Activated naive CD4-positive, alpha-beta T cell treated with Interleukin-2 at 50 U/mL for 16 hours (primary cell): Measurements from ENCODE around the gene GREM1.

ENCODE experiments used
- DNase-seq: peaks from one replicate; pipeline ENCODE4 v3.0.0-alpha.2; 2020

GREM1 gene

DNA sequence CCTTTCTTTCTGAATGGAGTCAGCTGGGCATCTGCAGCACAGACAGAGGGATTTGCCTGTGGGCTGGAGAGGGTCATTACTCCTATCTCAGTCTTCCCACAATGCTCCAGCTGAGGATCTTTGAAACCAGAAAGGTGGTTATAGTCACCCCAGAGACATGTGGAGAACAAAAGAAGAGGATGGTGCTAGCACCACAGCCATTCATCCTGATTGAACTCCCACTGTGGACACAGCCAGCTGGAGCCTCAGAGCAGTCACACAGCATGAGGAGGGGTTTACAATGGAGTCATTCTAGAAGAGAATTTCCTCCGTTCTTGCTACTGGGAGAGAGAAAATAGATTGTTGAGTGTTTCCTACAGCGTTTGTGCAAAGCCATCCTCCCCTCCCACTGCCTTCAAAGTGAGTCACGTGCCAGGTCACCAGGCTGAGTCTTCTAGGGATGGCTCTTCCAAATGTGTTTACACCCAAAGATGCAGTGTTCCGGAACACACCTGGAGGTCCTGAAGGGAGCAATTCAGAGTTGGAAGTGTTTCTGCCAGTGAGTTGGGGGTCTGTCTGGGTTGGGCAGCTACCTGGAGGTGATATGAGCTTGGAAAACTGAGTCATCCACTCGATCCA, 18.9 kb upstream of the GREM1 start:
- DNase-seq = no peak

DNA sequence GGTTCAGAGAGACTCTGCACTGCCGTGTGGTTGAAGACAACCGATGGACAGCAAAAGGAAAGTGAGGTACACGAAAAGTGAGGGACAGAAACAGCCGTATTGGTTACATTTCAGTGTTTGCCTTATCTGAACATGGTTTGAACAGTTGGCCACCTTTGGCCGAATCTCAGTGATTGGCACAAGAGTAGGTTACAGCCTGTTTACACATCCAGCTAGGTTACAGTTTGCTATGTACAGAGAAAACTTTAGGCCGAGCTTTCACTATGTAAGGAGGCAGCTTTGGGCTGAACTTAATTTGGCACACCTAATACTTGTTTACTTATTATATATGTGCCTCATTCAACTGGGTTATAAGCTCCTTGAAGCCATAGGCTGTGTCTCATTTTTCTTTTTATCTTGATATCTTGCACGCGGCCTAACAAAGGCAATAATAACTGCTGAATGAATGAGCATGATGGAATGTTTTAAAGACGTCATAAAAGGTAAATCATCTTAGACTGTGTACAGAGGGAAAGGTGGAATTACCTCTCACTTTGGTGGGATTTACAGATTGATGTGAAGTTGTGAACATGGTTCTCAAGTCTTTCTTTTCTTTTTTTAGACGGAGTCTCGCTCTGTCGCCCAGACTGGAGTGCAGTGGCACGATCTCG, 17.2 kb upstream of the GREM1 start:
- no peak for DNase-seq

DNA sequence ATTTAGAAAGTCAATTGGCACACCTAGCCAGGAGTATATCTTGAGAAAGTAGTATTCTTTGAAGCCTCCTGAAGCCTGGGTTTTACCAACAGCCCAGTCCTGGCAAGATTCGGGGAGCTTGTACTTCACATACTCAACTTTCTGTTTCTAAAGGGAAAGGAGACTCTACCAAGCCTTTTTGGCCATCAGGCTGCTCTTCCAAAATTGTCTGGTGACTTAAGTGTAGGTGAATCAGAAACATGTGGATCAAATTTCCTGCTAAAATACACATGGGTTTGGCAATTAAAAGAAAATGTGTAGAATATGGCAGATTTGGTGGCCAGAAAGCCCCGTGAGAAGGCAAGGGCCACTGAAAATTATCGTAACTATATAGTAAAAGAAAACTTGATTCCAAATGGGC, 15.9 kb upstream of the GREM1 start:
- DNase-seq = no peak

DNA sequence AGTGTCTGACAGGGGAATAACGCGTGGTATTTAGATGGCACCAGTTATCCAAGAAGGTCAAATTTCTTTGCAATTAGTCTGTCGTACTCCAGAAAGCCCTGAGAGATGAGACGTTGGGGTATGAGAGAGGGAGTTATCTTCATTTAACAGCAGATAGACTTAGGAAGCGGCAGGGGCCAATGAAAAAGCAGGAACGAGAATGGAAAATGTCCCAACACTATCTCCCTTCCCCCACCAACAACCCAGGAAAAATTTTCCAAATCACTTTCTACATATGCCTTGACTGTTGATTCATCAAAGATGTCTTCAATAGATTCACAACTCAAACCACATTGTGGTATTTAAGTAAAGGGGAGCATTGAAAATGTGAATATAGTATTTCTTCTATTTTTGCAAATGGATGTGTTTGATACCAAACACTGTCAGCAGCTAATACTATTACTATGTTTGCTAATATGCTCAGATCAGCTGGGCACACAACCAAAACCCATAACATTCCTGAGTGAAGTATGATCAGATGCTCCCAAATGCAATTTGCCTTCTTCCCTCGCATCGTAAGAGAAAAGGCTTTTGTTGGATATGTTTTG, 13.3 kb upstream of the GREM1 start:
- no peak for DNase-seq

DNA sequence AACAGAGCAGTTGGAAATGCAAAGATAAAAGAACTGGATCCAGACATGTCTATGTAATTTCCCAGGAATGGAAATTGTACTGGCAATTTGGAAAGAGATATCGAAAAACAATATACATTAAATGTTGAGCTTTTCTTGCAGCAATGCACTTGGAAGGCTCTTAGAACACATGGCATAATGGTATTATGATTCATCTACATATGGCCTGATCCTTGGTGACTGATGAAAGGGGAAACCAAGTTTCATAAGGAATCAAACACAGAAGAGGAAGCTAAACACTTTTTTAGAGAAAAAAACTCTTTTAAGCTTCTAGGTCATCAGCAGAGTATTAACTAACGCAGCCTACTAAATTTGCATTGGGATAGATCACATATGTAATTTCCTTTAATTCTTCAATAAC, 12.4 kb upstream of the GREM1 start:
- no peak for DNase-seq

DNA sequence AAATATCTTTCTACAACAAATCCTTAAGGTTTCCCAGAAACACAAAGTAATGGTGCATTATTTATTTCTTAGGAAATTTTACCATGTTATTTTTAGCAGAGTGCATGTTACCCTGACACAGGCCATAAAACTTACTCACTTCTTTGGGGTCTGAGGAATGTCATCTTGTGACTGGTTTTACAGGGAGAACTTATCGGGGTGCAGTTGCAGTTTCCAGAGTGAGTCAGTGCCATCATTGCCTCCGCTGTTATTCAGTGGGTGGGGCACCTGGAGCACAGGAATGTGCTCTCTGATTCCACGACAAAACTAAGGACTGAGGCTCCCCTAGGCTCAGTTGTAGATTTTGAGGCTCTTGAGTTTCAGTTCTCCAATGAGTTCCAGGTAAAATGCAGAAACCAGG, 11.1 kb upstream of the GREM1 start:
- DNase-seq = no peak

DNA sequence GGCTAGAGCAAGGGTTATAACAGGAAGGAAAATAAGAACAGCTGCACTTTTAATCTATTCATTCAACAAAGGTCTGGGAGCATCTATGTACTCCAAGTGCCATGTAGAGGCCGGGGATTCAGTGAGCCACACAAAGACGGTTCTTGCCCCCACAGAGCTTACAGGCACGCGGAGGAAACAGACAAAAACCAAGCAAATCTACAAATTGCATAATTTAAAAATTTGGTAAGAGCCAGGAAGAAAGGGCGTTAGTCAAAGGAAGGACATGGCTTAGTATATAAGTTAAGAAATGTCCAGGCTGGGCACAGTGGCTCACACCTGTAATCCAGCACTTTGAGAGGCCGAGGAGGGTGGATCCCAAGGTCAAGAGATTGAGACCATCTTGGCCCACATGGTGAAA, 10.4 kb upstream of the GREM1 start:
- no peak for DNase-seq

DNA sequence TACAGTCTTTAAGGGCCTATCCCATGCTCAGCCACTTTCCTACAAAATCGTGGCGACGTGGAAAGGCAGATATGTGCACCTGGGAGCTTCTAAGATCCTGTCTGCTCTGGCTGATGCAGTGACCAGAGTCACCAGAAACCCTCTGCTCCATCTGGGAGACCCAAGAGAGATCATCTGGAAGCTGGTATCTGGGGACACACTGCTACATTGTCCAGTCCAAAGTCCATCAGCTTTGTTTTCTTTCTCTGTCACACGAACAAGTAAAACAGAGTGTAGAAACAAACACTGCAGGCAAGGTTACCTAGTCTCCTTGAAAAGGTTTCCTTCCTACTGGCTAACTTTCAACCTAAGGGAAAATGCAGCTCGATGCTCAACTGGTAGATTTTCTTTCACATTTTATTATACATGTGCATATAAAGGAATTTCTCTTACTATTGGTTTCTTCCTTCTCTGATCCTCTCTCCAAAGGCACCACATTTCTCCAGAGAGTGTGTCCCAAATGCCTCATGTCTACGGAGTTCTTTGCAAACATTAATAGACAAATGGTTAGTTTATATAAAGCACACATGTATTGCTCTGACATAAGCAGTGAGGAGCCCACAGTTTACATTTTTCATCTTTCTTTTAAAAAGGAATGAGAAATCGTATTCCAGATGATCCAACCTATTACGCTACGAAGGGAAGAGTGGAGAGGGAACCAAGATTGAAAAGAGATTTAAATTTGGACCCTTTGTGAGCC, 8.3 kb upstream of the GREM1 start:
- DNase-seq = no peak

DNA sequence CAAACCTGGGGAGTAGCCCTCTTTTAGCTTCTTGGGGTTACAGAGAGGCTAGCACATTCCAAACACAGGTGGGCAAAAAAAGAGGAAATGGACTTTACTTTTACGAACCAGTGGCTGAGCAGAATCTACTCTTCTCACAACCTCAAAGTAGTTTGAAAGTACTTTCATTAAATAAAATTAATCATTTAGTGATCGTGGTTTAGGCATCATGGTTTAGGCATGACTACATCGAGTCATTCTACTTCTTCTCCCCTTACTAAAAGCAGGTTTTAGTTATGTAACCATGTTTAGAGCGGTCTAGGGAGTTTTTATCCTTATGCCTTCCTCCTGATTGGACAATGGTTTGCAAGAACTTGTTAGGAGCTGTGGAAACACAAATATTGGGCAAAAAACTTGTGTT, 2.5 kb upstream of the GREM1 start:
- DNase-seq = no peak

DNA sequence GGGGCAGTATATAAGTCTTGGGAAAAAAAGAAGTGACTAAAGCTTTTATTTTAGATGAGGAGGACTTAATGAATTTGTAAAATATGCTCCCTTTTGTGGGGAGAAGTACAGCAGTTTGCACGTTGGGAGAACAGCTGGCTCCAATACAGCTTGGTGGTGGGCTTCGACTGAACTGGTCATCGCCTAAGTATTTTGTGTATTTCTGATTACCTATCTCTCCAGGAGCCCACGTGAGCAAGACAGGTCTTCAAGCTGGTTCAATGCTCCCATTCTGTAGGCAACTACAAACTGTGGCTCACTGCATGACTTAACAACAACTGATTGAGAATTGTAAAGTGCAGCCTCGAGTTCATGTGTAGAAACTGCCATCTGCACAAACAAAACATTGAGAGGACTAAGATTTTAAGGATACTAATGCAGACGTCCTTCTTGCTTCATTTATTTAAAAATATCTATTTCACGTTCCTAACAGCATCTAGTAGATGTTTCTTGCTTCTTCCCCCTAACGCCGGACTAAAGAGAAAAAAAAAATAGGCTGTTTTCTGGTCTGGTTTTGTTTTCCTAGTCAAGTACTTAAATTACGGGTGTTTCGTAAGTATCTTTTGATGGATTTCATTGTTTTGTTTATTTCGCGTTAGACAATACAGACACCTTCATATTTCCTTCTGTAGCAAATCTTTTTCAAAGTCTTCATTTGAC, 1.4 kb upstream of the GREM1 start:
- no peak for DNase-seq

DNA sequence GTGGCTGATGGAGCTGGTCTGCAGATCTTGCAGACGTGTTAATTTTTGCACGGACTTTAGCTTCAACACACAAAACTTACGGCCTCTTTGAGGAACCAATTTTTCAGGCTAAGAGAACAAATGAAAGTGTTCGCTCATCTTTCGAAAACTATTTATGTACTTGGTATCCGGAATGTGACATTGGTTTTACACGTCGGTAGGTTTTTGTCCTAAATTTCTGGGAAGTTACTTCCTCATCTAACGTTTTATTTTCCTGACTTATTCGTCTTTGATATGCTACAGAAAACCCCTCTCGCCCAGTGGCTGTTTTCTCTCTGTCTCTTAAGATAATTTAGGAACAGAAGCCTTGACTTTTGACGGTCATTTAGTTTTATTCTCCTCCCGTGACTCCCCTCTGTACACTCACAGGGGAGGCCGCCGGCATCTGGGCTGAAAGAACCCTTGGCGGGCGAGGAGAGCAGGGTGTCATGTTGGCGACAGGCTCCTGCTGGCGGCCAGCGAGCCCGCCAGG, 834 bp upstream of the GREM1 start:
- DNase-seq = no peak

DNA sequence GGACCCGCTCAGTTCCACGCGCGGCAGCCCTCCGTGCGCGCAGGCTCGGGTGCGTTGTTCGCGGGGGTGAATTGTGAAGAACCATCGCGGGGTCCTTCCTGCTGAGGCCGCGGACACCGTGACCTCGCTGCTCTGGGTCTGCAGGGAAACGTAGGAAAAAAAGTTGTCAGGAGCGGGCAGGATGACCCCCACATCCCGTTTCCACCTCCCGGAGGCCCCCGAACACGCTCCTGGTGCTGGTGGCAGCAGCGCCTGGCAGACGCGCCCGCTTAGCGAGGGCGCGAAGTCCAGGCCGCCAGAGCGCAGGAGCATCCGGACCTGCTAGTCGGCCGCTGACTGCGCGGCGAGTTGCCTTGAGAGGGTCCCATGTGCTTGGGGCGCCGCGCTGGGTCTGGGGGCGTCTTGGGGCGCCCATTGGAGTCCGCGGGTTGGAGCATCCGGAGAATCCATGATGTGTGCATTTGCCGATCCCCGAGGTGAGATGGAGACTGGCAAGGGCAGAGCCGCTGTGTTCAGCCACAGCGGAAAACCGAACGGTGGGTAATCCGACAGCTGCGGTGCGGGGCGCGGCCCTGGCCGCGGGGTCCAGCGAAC, 520 bp downstream of the GREM1 start:
- DNase-seq = no peak

DNA sequence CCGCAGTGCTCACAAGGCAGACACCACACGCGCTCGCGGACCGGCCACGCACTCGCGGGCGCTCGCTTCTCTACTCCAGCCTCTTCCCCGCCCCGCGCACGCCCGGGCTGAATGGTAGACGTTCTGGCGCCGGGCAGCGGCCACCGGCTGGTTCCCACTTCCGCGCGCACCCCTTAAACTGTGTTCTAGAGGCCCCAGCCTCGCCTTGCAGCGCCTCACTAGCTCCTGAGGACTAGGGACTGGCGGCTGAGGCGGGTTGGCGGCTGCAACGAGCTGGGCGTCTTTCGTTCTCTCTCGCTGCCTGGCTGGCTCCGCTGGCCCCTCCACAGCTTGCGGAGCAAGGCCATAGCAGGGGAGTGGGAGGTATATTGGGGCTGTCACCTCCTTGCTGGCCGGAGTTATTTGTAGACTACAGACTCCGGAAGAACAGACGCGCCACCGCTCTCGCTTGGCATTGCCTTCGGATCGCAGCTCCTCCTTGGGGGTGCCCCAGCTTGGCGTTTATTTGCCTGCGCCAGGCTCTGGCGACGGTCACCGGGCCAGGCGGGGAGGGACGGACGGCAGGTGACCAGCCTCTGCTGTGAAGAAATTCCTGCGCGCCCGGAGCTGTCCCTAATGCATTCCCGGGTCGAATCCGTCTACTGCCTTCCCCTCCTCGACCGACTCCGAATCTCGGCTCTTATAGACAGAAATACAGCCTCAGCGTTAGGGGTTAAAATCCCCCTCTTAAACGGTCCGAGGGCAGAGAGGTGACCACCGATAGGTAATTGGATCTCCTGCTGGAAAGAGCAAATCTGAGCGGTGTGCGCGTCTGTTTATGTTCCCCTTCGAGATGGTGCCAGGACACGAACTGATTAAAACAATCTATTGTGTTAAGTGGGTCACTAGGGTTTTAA, 1.3 kb downstream of the GREM1 start:
- DNase-seq = no peak

DNA sequence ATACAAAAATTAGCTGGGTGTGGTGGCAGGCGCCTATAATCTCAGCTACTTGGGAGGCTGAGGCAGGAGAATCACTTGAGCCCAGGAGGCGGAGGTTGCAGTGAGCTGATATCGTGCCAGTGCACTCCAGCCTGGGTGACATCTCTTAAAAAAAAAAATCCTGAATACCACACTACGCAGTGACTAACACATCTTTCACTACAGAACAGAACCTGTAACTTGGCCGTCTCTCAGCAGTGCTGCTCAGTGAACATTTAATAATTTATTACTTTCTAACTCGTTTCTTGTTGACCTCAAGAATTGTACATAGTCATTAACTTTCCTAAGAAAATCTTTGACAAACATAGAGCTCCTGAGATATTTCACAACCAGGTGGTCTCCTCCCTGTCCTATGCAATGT, 3.8 kb downstream of the GREM1 start:
- DNase-seq = no peak

DNA sequence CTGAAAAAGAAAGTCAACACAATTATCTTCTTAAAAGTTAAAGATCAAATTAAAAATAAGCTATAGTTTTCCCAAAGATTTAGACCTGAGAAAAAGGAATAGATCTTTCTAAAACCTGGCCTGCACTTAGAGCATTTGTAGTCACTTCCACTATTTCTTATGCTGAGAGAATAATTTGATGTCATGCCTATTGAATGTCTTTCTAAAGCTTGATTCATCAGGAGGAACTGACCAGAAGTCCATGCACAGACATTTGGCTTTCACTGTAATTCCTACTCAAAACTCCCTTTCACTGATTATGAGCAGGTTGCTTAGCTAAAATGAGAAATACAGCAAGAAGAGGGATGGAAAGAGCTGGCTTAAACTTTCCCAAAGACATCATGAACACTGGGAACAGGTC, 4.3 kb downstream of the GREM1 start:
- DNase-seq = no peak

DNA sequence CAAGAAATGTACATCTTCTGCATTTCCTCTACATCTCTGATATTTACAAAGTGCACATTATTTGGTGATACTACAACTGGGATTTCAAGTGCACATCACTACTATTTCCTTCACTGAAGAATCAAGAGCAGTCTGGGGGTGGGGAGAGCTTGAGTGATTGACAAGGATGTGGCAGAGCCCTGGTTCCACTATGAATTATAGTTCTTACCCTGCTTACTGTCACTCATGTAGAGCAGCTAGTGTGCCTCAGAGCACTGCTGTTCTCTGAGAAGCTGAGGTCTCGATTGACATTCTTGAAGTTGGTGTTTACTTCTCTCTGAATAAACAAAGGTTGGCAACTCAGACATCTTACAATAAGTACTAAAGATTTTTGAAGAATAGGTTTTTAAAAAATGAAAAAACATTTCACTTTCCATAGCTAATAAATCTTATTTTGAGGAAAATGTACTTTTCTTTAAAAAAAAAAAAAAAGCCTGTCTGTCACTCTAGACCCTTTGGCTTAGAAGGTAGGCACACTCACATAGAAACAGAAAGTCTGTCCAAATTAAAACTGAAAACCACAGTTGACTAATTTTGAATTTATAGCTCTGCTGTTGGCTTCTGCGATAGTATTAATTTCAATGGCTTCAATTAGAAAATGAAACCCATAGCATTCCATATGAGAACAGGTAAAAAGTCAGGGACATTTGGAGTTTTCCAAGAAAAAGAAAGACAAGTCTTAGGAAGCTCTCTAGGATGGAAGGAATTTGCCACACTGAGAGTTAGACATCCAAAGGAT, 5.6 kb downstream of the GREM1 start:
- DNase-seq = no peak

DNA sequence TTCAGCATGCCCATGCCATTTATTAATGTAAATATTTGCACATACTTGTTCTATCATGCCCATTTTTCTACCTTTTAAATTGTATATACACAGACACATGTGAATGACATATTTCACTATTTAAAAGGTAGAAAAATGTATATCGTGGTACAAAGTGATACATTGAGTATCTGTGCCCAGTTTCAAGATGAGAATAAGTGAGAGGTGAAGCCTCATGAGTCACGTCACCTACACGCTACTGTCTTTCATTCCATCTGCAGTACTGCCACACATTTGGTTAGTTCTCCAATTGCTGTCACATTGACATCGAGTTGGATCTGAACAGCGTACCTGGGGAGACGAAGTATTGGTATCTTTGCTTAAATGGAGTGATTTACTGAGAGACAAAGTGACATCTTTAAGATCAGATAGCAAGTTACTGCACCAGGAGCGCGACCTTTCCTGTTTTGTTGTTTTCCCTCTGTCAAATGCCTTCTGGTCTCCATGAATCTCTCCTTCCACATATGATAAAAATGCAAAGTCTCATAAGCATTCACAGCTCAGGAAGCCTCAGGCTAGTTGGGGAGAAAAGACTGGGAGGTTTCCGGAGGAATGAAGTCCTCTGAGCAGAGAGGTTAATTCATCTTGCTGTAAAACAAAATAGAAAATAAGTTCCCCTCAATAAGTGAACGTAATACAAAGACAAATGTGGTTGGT, 12.0 kb downstream of the GREM1 start:
- no peak for DNase-seq

DNA sequence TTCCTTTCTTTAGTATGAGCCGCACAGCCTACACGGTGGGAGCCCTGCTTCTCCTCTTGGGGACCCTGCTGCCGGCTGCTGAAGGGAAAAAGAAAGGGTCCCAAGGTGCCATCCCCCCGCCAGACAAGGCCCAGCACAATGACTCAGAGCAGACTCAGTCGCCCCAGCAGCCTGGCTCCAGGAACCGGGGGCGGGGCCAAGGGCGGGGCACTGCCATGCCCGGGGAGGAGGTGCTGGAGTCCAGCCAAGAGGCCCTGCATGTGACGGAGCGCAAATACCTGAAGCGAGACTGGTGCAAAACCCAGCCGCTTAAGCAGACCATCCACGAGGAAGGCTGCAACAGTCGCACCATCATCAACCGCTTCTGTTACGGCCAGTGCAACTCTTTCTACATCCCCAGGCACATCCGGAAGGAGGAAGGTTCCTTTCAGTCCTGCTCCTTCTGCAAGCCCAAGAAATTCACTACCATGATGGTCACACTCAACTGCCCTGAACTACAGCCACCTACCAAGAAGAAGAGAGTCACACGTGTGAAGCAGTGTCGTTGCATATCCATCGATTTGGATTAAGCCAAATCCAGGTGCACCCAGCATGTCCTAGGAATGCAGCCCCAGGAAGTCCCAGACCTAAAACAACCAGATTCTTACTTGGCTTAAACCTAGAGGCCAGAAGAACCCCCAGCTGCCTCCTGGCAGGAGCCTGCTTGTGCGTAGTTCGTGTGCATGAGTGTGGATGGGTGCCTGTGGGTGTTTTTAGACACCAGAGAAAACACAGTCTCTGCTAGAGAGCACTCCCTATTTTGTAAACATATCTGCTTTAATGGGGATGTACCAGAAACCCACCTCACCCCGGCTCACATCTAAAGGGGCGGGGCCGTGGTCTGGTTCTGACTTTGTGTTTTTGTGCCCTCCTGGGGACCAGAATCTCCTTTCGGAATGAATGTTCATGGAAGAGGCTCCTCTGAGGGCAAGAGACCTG, 13.2 kb downstream of the GREM1 start:
- no peak for DNase-seq

DNA sequence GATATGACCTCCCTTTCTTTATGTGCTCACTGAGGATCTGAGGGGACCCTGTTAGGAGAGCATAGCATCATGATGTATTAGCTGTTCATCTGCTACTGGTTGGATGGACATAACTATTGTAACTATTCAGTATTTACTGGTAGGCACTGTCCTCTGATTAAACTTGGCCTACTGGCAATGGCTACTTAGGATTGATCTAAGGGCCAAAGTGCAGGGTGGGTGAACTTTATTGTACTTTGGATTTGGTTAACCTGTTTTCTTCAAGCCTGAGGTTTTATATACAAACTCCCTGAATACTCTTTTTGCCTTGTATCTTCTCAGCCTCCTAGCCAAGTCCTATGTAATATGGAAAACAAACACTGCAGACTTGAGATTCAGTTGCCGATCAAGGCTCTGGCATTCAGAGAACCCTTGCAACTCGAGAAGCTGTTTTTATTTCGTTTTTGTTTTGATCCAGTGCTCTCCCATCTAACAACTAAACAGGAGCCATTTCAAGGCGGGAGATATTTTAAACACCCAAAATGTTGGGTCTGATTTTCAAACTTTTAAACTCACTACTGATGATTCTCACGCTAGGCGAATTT, 14.9 kb downstream of the GREM1 start:
- DNase-seq = no peak
